AG04450 (cell line): ENCODE measurements around the gene KCNQ5. TPM values are rescaled to one million over a fixed set of nuclear protein-coding genes. Genes with fewer than 3 reads are reported as not detected.

Experiments
- CTCF ChIA-PET: fragments of 300-600, 350-600 bp; formaldehyde crosslinking; extraction: SDS; loops from one replicate; lab custom pipeline; 2022; ENCODE audit warnings: antibody characterized with exemption, inconsistent platforms; lab: Charles Lee
- POLR2A ChIA-PET: fragments of 350-600 bp; formaldehyde crosslinking; extraction: SDS; loops from one replicate; lab custom pipeline; 2021; ENCODE audit warnings: antibody characterized with exemption, inconsistent platforms; lab: Yijun Ruan, JAX
- DNase-seq: peaks from one replicate; pipeline ENCODE4 v3.0.0-alpha.2; 2011; ENCODE audit warnings: low read depth, low spot score
- H3K27ac ChIP-seq: one replicate; pipeline ENCODE4 v1.5.1; 2012; ENCODE audit warnings: low read depth, low read length, control low read depth
- H3K27me3 ChIP-seq: one replicate; pipeline ENCODE4 v1.6.0; 2012; ENCODE audit warnings: low read length; ENCODE audit not compliant: control insufficient read depth, insufficient read depth
- H3K4me3 ChIP-seq: 2 replicates; pipeline ENCODE4 v1.5.1; 2011; ENCODE audit warnings: mild to moderate bottlenecking, low read depth, low read length, control low read depth
- H3K9me3 ChIP-seq: 2 replicates; pipeline ENCODE4 v1.5.1; 2012; ENCODE audit warnings: low read length; ENCODE audit not compliant: control insufficient read depth, insufficient read depth
- CTCF ChIP-seq: IDR thresholded peaks from 2 replicates; pipeline ENCODE4 v1.5.1; 2011; ENCODE audit warnings: low read depth, low read length, control low read depth, inconsistent platforms
- polyA plus RNA-seq: library from polyadenylated mRNA; depleted of rRNA; stranded (reverse); fragments of >200 nt; gene quantifications from 2 replicates; pipeline ENCODE4 v1.2.3, GENCODE V29; 2011

The KCNQ5 gene
- polyA plus RNA-seq, 1 experiment = 0.52 TPM

- H3K27ac ChIP-seq = no peak overlapping the region
- POLR2A ChIA-PET = no interaction called here
- H3K27me3 ChIP-seq = no peaks in the 10 kb centered on the region
- no peaks in the 10 kb centered on the region for H3K9me3 ChIP-seq
- CTCF ChIA-PET = no interaction called here
- H3K4me3 ChIP-seq = no peak overlapping the region
- no peak for TF ChIP-seq CTCF
- no peak for DNase-seq
Measured at GRCh38 chr6:72699159-72699558, 77.3 kb downstream of the KCNQ5 start.

GRCh38 chr6:72702421-72702820 is 80.6 kb downstream of the KCNQ5 start:
- Histone ChIP-seq H3K27ac (no peak overlapping the region), H3K27me3 (no peaks in the 10 kb centered on the region), H3K9me3 (no peaks in the 10 kb centered on the region), H3K4me3 (no peak overlapping the region)
- DNase-seq = no peak
- POLR2A ChIA-PET = no interaction called here
- CTCF ChIA-PET = no interaction called here
- TF ChIP-seq CTCF = no peak

GRCh38 chr6:72703093-72703492 is 81.2 kb downstream of the KCNQ5 start:
- CTCF ChIA-PET = no interaction called here
- Histone ChIP-seq H3K4me3 (no peak overlapping the region), H3K27ac (no peak overlapping the region), H3K9me3 (no peaks in the 10 kb centered on the region), H3K27me3 (no peaks in the 10 kb centered on the region)
- TF ChIP-seq CTCF = no peak
- no peak for DNase-seq
- POLR2A ChIA-PET = no interaction called here

GRCh38 chr6:72704979-72705378 is 83.1 kb downstream of the KCNQ5 start:
- TF ChIP-seq CTCF = no peak
- no peak for DNase-seq
- CTCF ChIA-PET = interaction anchor here (1.4 kb wide), 1 partner anchor 10 kb away, joined by 5 read pairs; no protein-coding TSS in a partner anchor
- no peaks in the 10 kb centered on the region for H3K9me3 ChIP-seq
- POLR2A ChIA-PET = no interaction called here
- H3K27me3 ChIP-seq = no peaks in the 10 kb centered on the region
- H3K27ac ChIP-seq = no peak overlapping the region
- H3K4me3 ChIP-seq = no peak overlapping the region

GRCh38 chr6:72709431-72709830 is 87.6 kb downstream of the KCNQ5 start:
- no peak for DNase-seq
- Histone ChIP-seq H3K27ac (no peak overlapping the region), H3K9me3 (no peaks in the 10 kb centered on the region), H3K4me3 (no peak overlapping the region), H3K27me3 (no peaks in the 10 kb centered on the region)
- TF ChIP-seq CTCF = no peak
- ChIA-PET CTCF (no interaction called here), POLR2A (no interaction called here)
